HepG2 (cell line): ENCODE measurements around the gene EFEMP2. TPM values are rescaled to one million over a fixed set of nuclear protein-coding genes. Genes with fewer than 3 reads are reported as not detected.

Experiments
- ARHGAP35 ChIP-seq: sonication (generic); formaldehyde crosslinking; IDR thresholded peaks from 2 replicates; pipeline ENCODE4 v1.9.0; 2022; ENCODE audit warnings: mild to moderate bottlenecking, inconsistent platforms, moderate library complexity, missing genetic modification reagents, borderline replicate concordance
- ARID5B ChIP-seq: IDR thresholded peaks from 2 replicates; pipeline ENCODE4 v1.4.0; 2020; ENCODE audit warnings: mild to moderate bottlenecking, missing genetic modification reagents
- CBX2 ChIP-seq, 2 experiments: fragments of 200-600 bp in 1 of 2; sonication (generic); formaldehyde crosslinking in 1 of 2; IDR thresholded peaks; 2 replicates each; pipeline versions ENCODE4 v1.7.0 to v1.8.1; 2018 to 2022; ENCODE audit warnings: low read depth in 2 of 2, low read length in 1 of 2, mild to moderate bottlenecking in 1 of 2, missing genetic modification reagents in 1 of 2
- MEIS2 ChIP-seq: sonication (generic); formaldehyde crosslinking; IDR thresholded peaks from 2 replicates; pipeline ENCODE4 v1.9.0; 2021; ENCODE audit warnings: mild to moderate bottlenecking, missing genetic modification reagents
- NCOR1 ChIP-seq: fragments of 200-600 bp; sonication (generic); IDR thresholded peaks from 2 replicates; pipeline ENCODE4 v1.7.0; 2017; ENCODE audit warnings: antibody characterized with exemption, low read length, borderline replicate concordance
- NFRKB ChIP-seq: fragments of 450-650 bp; IDR thresholded peaks from 2 replicates; pipeline ENCODE4 v1.6.1; 2017
- POLR2A ChIP-seq, 2 experiments: IDR thresholded peaks; 2 replicates each; pipeline ENCODE4 v1.6.1; 2011; ENCODE audit warnings: low read depth in 2 of 2, low read length in 2 of 2, mild to moderate bottlenecking in 1 of 2, moderate library complexity in 1 of 2; ENCODE audit not compliant: insufficient read depth in 1 of 2
- REL ChIP-seq: sonication (generic); formaldehyde crosslinking; conservative IDR thresholded peaks from 2 replicates; pipeline ENCODE4 v1.8.0; 2022; ENCODE audit warnings: mild to moderate bottlenecking, missing genetic modification reagents, moderate library complexity
- RFXANK ChIP-seq: IDR thresholded peaks from 2 replicates; pipeline ENCODE4 v1.6.1; 2016
- TBP ChIP-seq: sonication (generic); formaldehyde crosslinking; IDR thresholded peaks from 2 replicates; pipeline ENCODE4 v1.5.0; 2020; ENCODE audit warnings: missing genetic modification reagents
- TBX2 ChIP-seq: sonication (generic); formaldehyde crosslinking; IDR thresholded peaks from 2 replicates; pipeline ENCODE4 v1.5.0; 2020; ENCODE audit warnings: missing genetic modification reagents, mild to moderate bottlenecking, borderline replicate concordance
- TCF12 ChIP-seq, 2 experiments: fragments of 450-650 bp in 1 of 2; sonication (generic) in 1 of 2; formaldehyde crosslinking in 1 of 2; IDR thresholded peaks; 2 replicates each; pipeline versions ENCODE4 v1.6.1 to v1.8.0; 2017 to 2022; ENCODE audit warnings: antibody characterized with exemption in 1 of 2, mild to moderate bottlenecking in 1 of 2, missing genetic modification reagents in 1 of 2, moderate library complexity in 1 of 2
- ZBTB3 ChIP-seq: sonication (generic); formaldehyde crosslinking; IDR thresholded peaks from 2 replicates; pipeline ENCODE4 v1.4.0; 2020; ENCODE audit warnings: low read depth, mild to moderate bottlenecking, moderate library complexity, missing genetic modification reagents, borderline replicate concordance
- ZNF232 ChIP-seq: sonication (generic); formaldehyde crosslinking; IDR thresholded peaks from 2 replicates; pipeline ENCODE4 v1.4.0; 2020; ENCODE audit warnings: missing genetic modification reagents, borderline replicate concordance
- ZNF724P ChIP-seq: sonication (generic); formaldehyde crosslinking; IDR thresholded peaks from 2 replicates; pipeline ENCODE4 v1.8.0; 2022; ENCODE audit warnings: missing genetic modification reagents, borderline replicate concordance
- ZNF761 ChIP-seq: sonication (generic); formaldehyde crosslinking; conservative IDR thresholded peaks from 2 replicates; pipeline ENCODE4 v1.4.0; 2020; ENCODE audit warnings: mild to moderate bottlenecking, missing genetic modification reagents
- polyA plus RNA-seq, 8 experiments: library from polyadenylated mRNA; depleted of rRNA in 3 of 8; stranded (reverse) in 7 of 8; unstranded in 1 of 8; fragments of >200 nt; fragmentation: Illumina TruSeq in 4 of 8; extraction: Trizol in 4 of 8; gene quantifications; 2 replicates each; pipeline versions ENCODE4 v1.2.1 to v1.2.3, GENCODE V29; 2011 to 2016; ENCODE audit warnings: low read depth in 4 of 8, missing spikeins in 1 of 8, mixed read lengths in 1 of 8; ENCODE audit not compliant: insufficient read depth in 1 of 8
- total RNA-seq, 5 experiments: library from RNA; depleted of rRNA; stranded (reverse); fragments of >200 nt; fragmentation: Illumina TruSeq; extraction: Trizol; gene quantifications; 2 replicates each; pipeline ENCODE4 v1.2.3, GENCODE V29; 2016; ENCODE audit warnings: low read depth in 1 of 5
- TF ChIP-seq, protein P1 (sequence below): sonication (generic); formaldehyde crosslinking; IDR thresholded peaks from 2 replicates; pipeline ENCODE4 v1.4.0; 2020; ENCODE audit warnings: missing genetic modification reagents

EFEMP2 gene
- total and polyA plus RNA-seq, 2 of the 13 experiments (the other 11 are each of a cell fraction or from before 2014, with no cell fraction given): 7.4 to 29.7 TPM

- no peak; the same call in 1 of the 2 replicates for TF ChIP-seq ARID5B (CRISPR knock-in tag)
- no peak; the same call in none of the 2 replicates for TF ChIP-seq TBX2 (CRISPR knock-in tag)
- no peak for TF ChIP-seq ZBTB3 (CRISPR knock-in tag)
- TF ChIP-seq REL (CRISPR knock-in tag): no peak
- TF ChIP-seq ZNF724P (CRISPR knock-in tag): no peak; the same call in 1 of the 2 replicates
- TF ChIP-seq RFXANK: 0 out of 2 replicates have a peak, but pooled peaks have one; percentile 38
- no peak for TF ChIP-seq ZNF232 (CRISPR knock-in tag)
- TF ChIP-seq TBP (CRISPR knock-in tag): no peak
- TF ChIP-seq NCOR1: no peak
- no peak for TF ChIP-seq MEIS2
- peak in 1 of 2 experiments; percentile 99; a peak in 2 of 4 replicates for TF ChIP-seq POLR2A (IDR thresholded peaks at IDR 0.05; ENCODE audit: insufficient read depth in 1 of 2, low read depth in 2 of 2, low read length in 2 of 2)
- peak; percentile 53; the same call in 1 of the 2 replicates for TF ChIP-seq ZNF761 (CRISPR knock-in tag)
- no peak for TF ChIP-seq ARHGAP35 (CRISPR knock-in tag)
- TF ChIP-seq CBX2 (IDR thresholded peaks at IDR 0.05; ENCODE audit: low read depth, low read length): no peak
- TF ChIP-seq CBX2 (CRISPR knock-in tag; IDR thresholded peaks at IDR 0.05; ENCODE audit: low read depth): no peak
- TF ChIP-seq, protein P1, sequence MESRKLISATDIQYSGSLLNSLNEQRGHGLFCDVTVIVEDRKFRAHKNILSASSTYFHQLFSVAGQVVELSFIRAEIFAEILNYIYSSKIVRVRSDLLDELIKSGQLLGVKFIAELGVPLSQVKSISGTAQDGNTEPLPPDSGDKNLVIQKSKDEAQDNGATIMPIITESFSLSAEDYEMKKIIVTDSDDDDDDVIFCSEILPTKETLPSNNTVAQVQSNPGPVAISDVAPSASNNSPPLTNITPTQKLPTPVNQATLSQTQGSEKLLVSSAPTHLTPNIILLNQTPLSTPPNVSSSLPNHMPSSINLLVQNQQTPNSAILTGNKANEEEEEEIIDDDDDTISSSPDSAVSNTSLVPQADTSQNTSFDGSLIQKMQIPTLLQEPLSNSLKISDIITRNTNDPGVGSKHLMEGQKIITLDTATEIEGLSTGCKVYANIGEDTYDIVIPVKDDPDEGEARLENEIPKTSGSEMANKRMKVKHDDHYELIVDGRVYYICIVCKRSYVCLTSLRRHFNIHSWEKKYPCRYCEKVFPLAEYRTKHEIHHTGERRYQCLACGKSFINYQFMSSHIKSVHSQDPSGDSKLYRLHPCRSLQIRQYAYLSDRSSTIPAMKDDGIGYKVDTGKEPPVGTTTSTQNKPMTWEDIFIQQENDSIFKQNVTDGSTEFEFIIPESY (CRISPR knock-in tag): 0 out of 2 replicates have a peak, but pooled peaks have one; percentile 8
- TF ChIP-seq NFRKB: no peak
- TF ChIP-seq TCF12 (IDR thresholded peaks at IDR 0.05): no peak
- peak; percentile 94 for TF ChIP-seq TCF12 (CRISPR knock-in tag; IDR thresholded peaks at IDR 0.05)
Observed at GRCh38 chr11:65857853-65858680, 14.5 kb downstream of the EFEMP2 start, which contains the start of gene CFL1 (continued).
